Prostate gland (tissue), 2 donors: ENCODE results near the gene QRFP.

ENCODE experiments used
- POLR2A ChIP-seq: fragments of 450-650 bp; IDR thresholded peaks from one replicate; pipeline ENCODE4 v1.6.1; 2016; ENCODE audit warnings: antibody characterized with exemption, mild to moderate bottlenecking
- TF ChIP-seq, protein P1 (sequence below), 4 experiments: fragments of 200-600 bp in 2 of 4; fragments of 450-650 bp in 2 of 4; sonication (generic) in 2 of 4; IDR thresholded peaks; 1 replicate in 3 of 4; 2 replicates in 1 of 4; pipeline ENCODE4 v1.5.1; 2016 to 2019; ENCODE audit warnings: antibody characterized with exemption in 4 of 4, mild to moderate bottlenecking in 2 of 4, moderate library complexity in 2 of 4

DNA sequence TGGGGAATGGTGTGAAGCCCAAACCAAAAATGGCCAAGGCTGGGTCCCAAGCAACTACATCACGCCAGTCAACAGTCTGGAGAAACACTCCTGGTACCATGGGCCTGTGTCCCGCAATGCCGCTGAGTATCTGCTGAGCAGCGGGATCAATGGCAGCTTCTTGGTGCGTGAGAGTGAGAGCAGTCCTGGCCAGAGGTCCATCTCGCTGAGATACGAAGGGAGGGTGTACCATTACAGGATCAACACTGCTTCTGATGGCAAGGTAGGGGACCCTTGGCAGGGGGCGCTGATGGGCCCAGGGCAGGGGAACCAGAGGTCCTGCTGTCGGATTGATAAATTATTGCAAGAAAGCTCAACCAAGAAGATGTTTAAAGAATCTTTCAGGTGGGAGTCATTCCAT, 41.8 kb downstream of the QRFP start:
- TF ChIP-seq, protein P1, sequence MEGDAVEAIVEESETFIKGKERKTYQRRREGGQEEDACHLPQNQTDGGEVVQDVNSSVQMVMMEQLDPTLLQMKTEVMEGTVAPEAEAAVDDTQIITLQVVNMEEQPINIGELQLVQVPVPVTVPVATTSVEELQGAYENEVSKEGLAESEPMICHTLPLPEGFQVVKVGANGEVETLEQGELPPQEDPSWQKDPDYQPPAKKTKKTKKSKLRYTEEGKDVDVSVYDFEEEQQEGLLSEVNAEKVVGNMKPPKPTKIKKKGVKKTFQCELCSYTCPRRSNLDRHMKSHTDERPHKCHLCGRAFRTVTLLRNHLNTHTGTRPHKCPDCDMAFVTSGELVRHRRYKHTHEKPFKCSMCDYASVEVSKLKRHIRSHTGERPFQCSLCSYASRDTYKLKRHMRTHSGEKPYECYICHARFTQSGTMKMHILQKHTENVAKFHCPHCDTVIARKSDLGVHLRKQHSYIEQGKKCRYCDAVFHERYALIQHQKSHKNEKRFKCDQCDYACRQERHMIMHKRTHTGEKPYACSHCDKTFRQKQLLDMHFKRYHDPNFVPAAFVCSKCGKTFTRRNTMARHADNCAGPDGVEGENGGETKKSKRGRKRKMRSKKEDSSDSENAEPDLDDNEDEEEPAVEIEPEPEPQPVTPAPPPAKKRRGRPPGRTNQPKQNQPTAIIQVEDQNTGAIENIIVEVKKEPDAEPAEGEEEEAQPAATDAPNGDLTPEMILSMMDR (IDR thresholded peaks at IDR 0.05), result no peak
- TF ChIP-seq POLR2A, result no peak
